Neural crest cell (in vitro differentiated cells): ENCODE data around the gene MT1G. TPM values are rescaled to one million over a fixed set of nuclear protein-coding genes. Genes with fewer than 3 reads are reported as not detected.
"Not testable (repeated sequence)": the region's sequence is repeated elsewhere in the genome, so short reads cannot be mapped to it uniquely, and the experiment has no call there.

ENCODE experiments used
- DNase-seq: peaks from one replicate; pipeline ENCODE4 v3.0.0; 2021; ENCODE audit warnings: low read depth, mixed read lengths, low spot score
- H3K27ac Mint-ChIP-seq: one replicate; pipeline ENCODE4 v1.8.0; 2021; ENCODE audit warnings: mild to moderate bottlenecking, mixed read lengths; ENCODE audit not compliant: unreplicated experiment
- H3K27me3 Mint-ChIP-seq: 2 replicates; pipeline ENCODE4 v1.8.0; 2021; ENCODE audit warnings: low read depth, mild to moderate bottlenecking, mixed read lengths
- H3K36me3 Mint-ChIP-seq: 2 replicates; pipeline ENCODE4 v1.8.0; 2021; ENCODE audit warnings: low read depth, mild to moderate bottlenecking, mixed read lengths
- H3K4me1 Mint-ChIP-seq: 2 replicates; pipeline ENCODE4 v1.8.0; 2021; ENCODE audit warnings: mixed read lengths
- H3K4me3 Mint-ChIP-seq: one replicate; pipeline ENCODE4 v1.8.0; 2021; ENCODE audit warnings: mild to moderate bottlenecking, mixed read lengths
- H3K9me3 Mint-ChIP-seq: 2 replicates; pipeline ENCODE4 v1.8.0; 2021; ENCODE audit warnings: mixed read lengths
- CTCF ChIP-seq: fragments of 200-600 bp; sonication (generic); conservative IDR thresholded peaks from 2 replicates; pipeline ENCODE4 v1.5.0; 2021; ENCODE audit warnings: antibody characterized with exemption, mild to moderate bottlenecking
- long read RNA-seq: library from polyadenylated mRNA; unstranded; transcript quantifications from one replicate; pipeline ENCODE4 v2.0.0, GENCODE V29; 2020
- total RNA-seq: library from RNA; stranded (reverse); gene quantifications from 2 replicates; pipeline ENCODE4 v1.2.1, GENCODE V29; 2021

MT1G gene
- not detected in 2 replicates for total RNA-seq
- long read RNA-seq, partial matches to known transcripts: 0 of 1 reads
- long read RNA-seq, other reads (novel, unspliced or antisense): 1 of 1 reads

DNA sequence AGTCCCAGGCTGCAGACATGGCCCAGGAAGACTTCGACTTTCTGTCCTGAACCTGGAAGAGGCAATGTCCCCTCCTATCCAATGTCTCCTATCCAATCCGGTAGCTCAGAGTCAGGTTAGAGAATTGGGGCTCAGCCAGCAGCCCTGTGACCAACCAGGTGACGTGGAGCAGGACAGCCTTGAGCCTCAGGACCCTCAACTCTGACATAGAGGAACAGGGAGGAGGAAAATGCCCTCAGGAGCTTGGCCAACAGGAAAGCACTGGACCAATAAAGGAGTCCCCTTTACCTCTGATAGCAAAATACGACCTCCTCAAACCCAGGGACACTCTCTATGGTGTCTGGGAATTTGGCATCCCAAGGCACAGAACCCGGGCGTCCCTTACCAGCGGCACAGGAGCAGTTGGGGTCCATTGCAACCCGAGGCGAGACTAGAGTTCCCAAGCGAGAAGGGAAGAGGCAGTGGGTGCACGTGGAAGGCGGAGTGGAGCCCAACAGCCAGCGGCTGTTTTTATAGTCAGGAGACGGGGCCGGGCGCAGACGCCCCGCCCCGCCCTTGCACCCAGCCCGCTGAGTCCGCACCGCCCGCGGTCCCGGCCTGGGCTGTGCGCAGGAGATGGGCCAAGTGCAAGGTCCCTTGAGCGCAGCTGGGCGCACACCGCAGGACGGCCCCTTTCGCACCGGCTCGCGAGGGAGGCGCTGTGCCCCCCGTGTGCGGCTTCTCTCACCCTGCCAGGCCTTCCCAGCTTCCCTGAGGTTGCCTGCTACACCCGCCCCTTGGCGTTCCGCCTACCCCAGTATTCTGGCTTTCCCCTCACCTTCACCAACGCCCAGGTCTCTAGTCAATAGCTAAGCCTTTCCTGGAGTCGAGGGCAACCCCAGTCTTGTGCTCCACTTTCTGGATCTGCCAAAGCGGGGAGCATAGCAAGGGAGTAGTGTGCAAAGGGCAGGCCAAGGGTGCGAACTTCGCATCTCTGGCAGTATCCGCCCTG is at the start of gene MT1G:
Gene MT1G (minus strand): TSS at position 485 of the 991 bp plus-strand sequence. CDS start 72 bp downstream, at position 413.
- peaks cover 4% of the 10 kb centered on the region for H3K4me1 Mint-ChIP-seq
- H3K9me3 Mint-ChIP-seq: no peaks in the 10 kb centered on the region
- no peaks in the 10 kb centered on the region for H3K36me3 Mint-ChIP-seq
- no peak for TF ChIP-seq CTCF
- no peak for DNase-seq
- H3K4me3 Mint-ChIP-seq: no peak within 1 kb of the TSS
- no peak within 1 kb of the TSS for H3K27ac Mint-ChIP-seq
- peaks cover 98% of the 10 kb centered on the region for H3K27me3 Mint-ChIP-seq

GRCh38 chr16:56717532-56717931 is 49.7 kb upstream of the MT1G start:
- H3K27ac Mint-ChIP-seq, H3K4me3 Mint-ChIP-seq, H3K4me1 Mint-ChIP-seq, H3K36me3 Mint-ChIP-seq, DNase-seq, H3K9me3 Mint-ChIP-seq: not testable (repeated sequence)
- H3K27me3 Mint-ChIP-seq: peaks cover 21% of the 10 kb centered on the region

DNA sequence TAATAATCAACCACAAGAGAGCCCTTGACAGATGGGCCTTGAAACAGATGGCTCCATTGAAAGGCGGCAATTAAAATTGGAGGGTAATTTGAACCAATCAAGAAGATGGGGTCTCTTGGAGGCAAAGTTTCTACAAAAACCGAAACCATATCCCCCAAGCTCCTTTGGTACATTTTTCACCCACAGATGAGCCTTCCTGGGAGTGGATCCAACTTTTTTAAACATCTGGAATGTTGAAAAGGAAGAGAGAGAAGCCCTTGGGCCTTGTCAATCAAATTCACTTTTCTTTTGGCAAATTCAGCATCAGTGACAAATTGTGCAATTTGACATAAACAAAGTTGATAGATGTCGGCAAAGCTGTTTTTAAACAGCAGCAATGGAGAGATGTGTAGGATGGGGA is 48.9 kb upstream of the MT1G start:
- H3K27ac Mint-ChIP-seq: no peak overlapping the region
- H3K27me3 Mint-ChIP-seq: peaks cover 15% of the 10 kb centered on the region
- H3K9me3 Mint-ChIP-seq: peaks cover 3% of the 10 kb centered on the region
- H3K4me3 Mint-ChIP-seq: no peak overlapping the region
- H3K36me3 Mint-ChIP-seq: no peaks in the 10 kb centered on the region
- no peaks in the 10 kb centered on the region for H3K4me1 Mint-ChIP-seq
- DNase-seq: no peak
- TF ChIP-seq CTCF: no peak

- H3K36me3 Mint-ChIP-seq: no peaks in the 10 kb centered on the region
- no peaks in the 10 kb centered on the region for H3K4me1 Mint-ChIP-seq
- no peak overlapping the region for H3K27ac Mint-ChIP-seq
- peaks cover 3% of the 10 kb centered on the region for H3K9me3 Mint-ChIP-seq
- no peak overlapping the region for H3K4me3 Mint-ChIP-seq
- TF ChIP-seq CTCF: no peak
- no peak for DNase-seq
- H3K27me3 Mint-ChIP-seq: peaks cover 3% of the 10 kb centered on the region
These were observed 47.3 kb upstream of the MT1G start for GRCh38 chr16:56715126-56715525.

- TF ChIP-seq CTCF: no peak
- no peak overlapping the region for H3K4me3 Mint-ChIP-seq
- DNase-seq: no peak
- no peaks in the 10 kb centered on the region for H3K4me1 Mint-ChIP-seq
- H3K36me3 Mint-ChIP-seq: no peaks in the 10 kb centered on the region
- H3K9me3 Mint-ChIP-seq: peaks cover 3% of the 10 kb centered on the region
- no peaks in the 10 kb centered on the region for H3K27me3 Mint-ChIP-seq
- no peak overlapping the region for H3K27ac Mint-ChIP-seq
These were observed 45.9 kb upstream of the MT1G start for GRCh38 chr16:56713794-56714193.

GRCh38 chr16:56711862-56712261 is 44.0 kb upstream of the MT1G start:
- H3K36me3 Mint-ChIP-seq: no peaks in the 10 kb centered on the region
- no peak for DNase-seq
- no peaks in the 10 kb centered on the region for H3K4me1 Mint-ChIP-seq
- peaks cover 3% of the 10 kb centered on the region for H3K9me3 Mint-ChIP-seq
- H3K27ac Mint-ChIP-seq: no peak overlapping the region
- H3K27me3 Mint-ChIP-seq: no peaks in the 10 kb centered on the region
- TF ChIP-seq CTCF: no peak
- no peak overlapping the region for H3K4me3 Mint-ChIP-seq
